BE2C (cell line): ENCODE data around the gene UBAP2.

Experiments
- DNase-seq: peaks from one replicate; pipeline ENCODE4 v3.0.0-alpha.2; 2020
- H3K27me3 ChIP-seq: fragments of 250-450 bp; sonication (Bioruptor Pico); 2 replicates; pipeline ENCODE4 v1.5.1; 2020; ENCODE audit warnings: mild to moderate bottlenecking
- H3K36me3 ChIP-seq: fragments of 250-450 bp; sonication (Bioruptor Pico); 2 replicates; pipeline ENCODE4 v1.5.1; 2020; ENCODE audit warnings: mild to moderate bottlenecking
- H3K4me1 ChIP-seq: fragments of 250-450 bp; sonication (Bioruptor Pico); 2 replicates; pipeline ENCODE4 v1.5.1; 2020
- H3K4me3 ChIP-seq: 2 replicates; pipeline ENCODE4 v1.5.1; 2011; ENCODE audit warnings: low read depth, low read length
- H3K9me3 ChIP-seq: fragments of 250-450 bp; sonication (Bioruptor Pico); 2 replicates; pipeline ENCODE4 v1.5.1; 2020
- TF ChIP-seq, protein P1 (sequence below): IDR thresholded peaks from 2 replicates; pipeline ENCODE4 v1.5.1; 2012; ENCODE audit warnings: mild to moderate bottlenecking, low read depth, low read length

The UBAP2 gene

DNA sequence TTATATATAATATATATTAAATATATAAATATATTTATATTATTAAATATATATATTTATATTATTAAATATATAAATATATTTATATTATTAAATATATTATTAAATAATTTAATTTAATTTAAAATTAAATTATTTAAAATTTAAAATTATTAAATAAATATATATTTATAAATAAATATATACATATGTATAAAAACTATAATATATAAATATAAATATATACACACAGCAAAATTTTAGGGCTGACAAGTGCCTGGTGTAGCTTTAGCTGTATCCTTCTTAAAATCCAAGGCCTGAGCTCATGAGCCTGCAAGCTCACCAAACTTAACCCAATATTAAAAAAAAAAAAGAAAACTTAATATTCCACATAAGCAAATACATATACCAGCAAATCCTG lies 53.2 kb downstream of the UBAP2 start:
- Histone ChIP-seq H3K4me3 (no peak overlapping the region), H3K4me1 (no peaks in the 10 kb centered on the region), H3K9me3 (no peaks in the 10 kb centered on the region), H3K27me3 (no peaks in the 10 kb centered on the region), H3K36me3 (peaks cover 53% of the 10 kb centered on the region)
- TF ChIP-seq, protein P1, sequence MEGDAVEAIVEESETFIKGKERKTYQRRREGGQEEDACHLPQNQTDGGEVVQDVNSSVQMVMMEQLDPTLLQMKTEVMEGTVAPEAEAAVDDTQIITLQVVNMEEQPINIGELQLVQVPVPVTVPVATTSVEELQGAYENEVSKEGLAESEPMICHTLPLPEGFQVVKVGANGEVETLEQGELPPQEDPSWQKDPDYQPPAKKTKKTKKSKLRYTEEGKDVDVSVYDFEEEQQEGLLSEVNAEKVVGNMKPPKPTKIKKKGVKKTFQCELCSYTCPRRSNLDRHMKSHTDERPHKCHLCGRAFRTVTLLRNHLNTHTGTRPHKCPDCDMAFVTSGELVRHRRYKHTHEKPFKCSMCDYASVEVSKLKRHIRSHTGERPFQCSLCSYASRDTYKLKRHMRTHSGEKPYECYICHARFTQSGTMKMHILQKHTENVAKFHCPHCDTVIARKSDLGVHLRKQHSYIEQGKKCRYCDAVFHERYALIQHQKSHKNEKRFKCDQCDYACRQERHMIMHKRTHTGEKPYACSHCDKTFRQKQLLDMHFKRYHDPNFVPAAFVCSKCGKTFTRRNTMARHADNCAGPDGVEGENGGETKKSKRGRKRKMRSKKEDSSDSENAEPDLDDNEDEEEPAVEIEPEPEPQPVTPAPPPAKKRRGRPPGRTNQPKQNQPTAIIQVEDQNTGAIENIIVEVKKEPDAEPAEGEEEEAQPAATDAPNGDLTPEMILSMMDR: no peak
- no peak for DNase-seq

DNA sequence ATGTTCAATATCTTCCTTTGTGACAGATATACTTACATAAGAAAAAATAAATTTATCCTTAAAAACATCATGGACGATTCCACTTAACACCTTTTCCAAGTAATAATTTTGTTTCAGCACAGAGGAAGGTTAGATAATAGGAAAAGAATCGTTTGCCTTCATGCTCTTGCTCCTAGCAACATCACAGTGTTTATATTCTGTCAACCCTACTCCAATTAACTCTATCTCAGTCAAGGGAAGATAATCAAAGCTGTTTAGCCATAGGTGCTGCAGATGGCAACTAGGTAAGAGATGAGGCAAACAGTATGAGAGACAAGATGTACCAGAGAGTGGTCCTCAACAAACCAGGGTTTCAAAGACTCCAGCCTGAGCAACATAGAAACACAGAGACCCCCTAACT lies 55.6 kb downstream of the UBAP2 start:
- H3K9me3 ChIP-seq: no peaks in the 10 kb centered on the region
- H3K27me3 ChIP-seq: no peaks in the 10 kb centered on the region
- no peak for DNase-seq
- H3K4me1 ChIP-seq: no peaks in the 10 kb centered on the region
- H3K36me3 ChIP-seq: peaks cover 58% of the 10 kb centered on the region
- TF ChIP-seq, protein P1: no peak
- H3K4me3 ChIP-seq: no peak overlapping the region

DNA sequence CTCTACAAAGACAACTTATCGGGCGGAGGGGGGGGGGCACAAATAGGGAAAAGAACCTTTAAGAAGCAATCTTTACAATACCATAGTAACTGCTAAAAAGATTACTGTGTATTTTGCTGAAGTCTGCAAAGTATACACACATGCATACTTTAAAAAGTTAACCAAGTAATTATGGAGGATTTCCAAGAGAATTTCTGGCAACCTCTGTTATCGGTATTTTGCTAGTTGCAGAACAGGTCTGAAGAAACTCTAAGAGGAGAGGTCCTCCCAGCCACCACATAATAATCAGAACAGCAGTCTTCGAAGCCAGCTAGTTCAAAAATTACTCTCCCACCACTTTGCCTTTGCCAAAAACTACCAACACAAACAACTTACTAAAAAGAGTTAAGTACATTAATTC lies 56.1 kb downstream of the UBAP2 start:
- H3K36me3 ChIP-seq: peaks cover 57% of the 10 kb centered on the region
- TF ChIP-seq, protein P1: no peak

DNA sequence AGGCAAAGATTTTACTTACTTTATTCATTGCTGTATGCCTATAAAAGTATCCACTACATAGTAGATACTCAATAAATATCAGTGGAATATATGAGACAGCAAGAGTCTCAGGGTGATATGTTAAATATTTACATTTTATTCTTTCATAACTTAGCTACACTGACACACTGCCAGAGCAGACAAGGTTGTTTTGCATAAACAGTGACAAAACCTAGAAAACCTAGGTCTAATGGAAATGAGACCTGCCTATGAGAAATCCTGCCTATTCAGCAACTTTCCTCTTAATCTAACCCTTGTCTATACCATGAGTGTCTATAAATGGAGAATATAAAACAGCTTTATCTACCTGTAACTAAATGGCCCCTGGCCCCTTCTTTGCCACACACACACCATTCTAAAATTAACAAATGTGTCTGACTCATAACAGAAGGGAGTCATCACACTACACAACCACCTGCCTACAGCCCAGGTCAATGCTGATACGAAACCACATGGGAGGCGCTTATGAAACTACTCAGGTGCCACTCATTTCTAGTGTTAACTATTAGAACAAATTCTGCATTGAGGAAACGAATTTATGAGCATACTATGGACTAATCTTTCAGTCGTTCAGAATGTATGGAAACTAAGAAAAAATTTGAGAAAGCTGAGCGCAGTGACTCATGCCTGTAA lies 60.3 kb downstream of the UBAP2 start:
- H3K36me3 ChIP-seq: peaks cover 61% of the 10 kb centered on the region
- no peak overlapping the region for H3K4me3 ChIP-seq
- no peaks in the 10 kb centered on the region for H3K27me3 ChIP-seq
- H3K4me1 ChIP-seq: no peaks in the 10 kb centered on the region
- H3K9me3 ChIP-seq: no peaks in the 10 kb centered on the region
- TF ChIP-seq, protein P1: no peak
- DNase-seq: no peak

More for the DNA sequence above, 56.1 kb downstream of the UBAP2 start:
- Histone ChIP-seq H3K4me1 (no peaks in the 10 kb centered on the region), H3K27me3 (no peaks in the 10 kb centered on the region), H3K9me3 (no peaks in the 10 kb centered on the region), H3K4me3 (no peak overlapping the region)
- DNase-seq: no peak

DNA sequence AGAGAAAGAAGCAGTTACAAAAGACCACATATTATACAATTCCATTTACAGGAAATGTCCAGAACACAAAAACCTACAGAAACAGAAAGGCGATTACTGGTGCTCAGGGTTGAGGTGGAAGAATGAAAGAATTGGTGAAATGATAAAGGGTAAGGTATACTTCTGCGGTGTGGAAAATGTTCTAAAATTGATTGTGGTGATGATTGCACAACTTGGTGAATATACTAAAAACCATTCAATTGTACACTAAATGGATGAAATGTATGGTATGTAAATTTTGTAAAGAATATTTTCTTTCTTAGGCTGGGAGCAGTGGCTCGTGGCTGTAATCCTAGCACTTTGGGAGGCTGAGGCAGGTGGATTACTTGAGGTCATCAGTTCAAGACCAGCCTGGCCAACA lies 72.3 kb downstream of the UBAP2 start:
- H3K9me3 ChIP-seq: no peaks in the 10 kb centered on the region
- H3K4me1 ChIP-seq: no peaks in the 10 kb centered on the region
- H3K4me3 ChIP-seq: no peak overlapping the region
- DNase-seq: no peak
- TF ChIP-seq, protein P1: no peak
- peaks cover 25% of the 10 kb centered on the region for H3K36me3 ChIP-seq
- no peaks in the 10 kb centered on the region for H3K27me3 ChIP-seq

DNA sequence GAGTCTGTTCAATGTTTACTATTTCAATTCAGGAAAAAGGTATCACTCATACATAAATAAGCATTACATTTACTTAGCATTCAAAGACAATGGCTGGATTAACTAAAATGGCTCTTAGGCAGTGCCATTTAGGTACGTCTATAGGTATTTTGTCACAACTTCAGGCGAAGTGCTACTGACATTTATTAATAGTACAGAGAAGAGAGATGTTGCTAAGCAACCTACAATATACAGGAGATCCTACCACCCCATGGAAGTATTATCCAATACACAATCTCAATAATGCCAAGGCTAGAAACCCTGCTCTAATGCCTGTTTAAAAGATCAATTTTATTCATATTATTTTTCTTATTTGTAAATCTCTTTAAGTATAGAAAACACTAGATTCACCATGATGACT lies 76.0 kb downstream of the UBAP2 start:
- Histone ChIP-seq H3K4me3 (no peak overlapping the region), H3K9me3 (no peaks in the 10 kb centered on the region), H3K4me1 (no peaks in the 10 kb centered on the region), H3K36me3 (peaks cover 32% of the 10 kb centered on the region), H3K27me3 (no peaks in the 10 kb centered on the region)
- DNase-seq: no peak
- TF ChIP-seq, protein P1: no peak
